Pons (tissue), 1 donor: Measurements from ENCODE around the gene NCOA6.
A peak's percentile ranks its signal among the peaks of the same experiment; 100 is the strongest.

ENCODE experiments used
- DNase-seq: peaks from one replicate; pipeline ENCODE4 v3.0.0-alpha.2; 2016; ENCODE audit warnings: low spot score

NCOA6 gene

GRCh38 chr20:34825530-34826362, at the start of gene NCOA6:
TSS of gene NCOA6 (minus strand) at chr20:34825651. CDS start at chr20:34782355, 43,296 bp downstream.
- DNase-seq = peak; percentile 76

GRCh38 chr20:34874094-34874654, 48.7 kb upstream of the NCOA6 start:
- DNase-seq = peak; percentile 94

- peak; percentile 15 for DNase-seq
These were observed 48.2 kb upstream of the NCOA6 start for GRCh38 chr20:34873583-34874093.

GRCh38 chr20:34872622-34873224, 47.3 kb upstream of the NCOA6 start, which contains the start of gene GGT7:
TSS of gene GGT7 (minus strand) at chr20:34872856. CDS start at chr20:34872815, 41 bp downstream.
- DNase-seq = peak; percentile 69

GRCh38 chr20:34871966-34872621, 46.6 kb upstream of the NCOA6 start:
- DNase-seq = peak; percentile 25

GRCh38 chr20:34871320-34871926, 46.0 kb upstream of the NCOA6 start:
- peak; percentile 29 for DNase-seq

GRCh38 chr20:34864216-34864615, 38.8 kb upstream of the NCOA6 start:
- DNase-seq = no peak

GRCh38 chr20:34863421-34863965, 38.0 kb upstream of the NCOA6 start:
- no peak for DNase-seq

GRCh38 chr20:34862724-34863123, 37.3 kb upstream of the NCOA6 start:
- DNase-seq = no peak

GRCh38 chr20:34861386-34862084, 36.1 kb upstream of the NCOA6 start:
- DNase-seq = no peak

- DNase-seq = no peak
These were observed 34.5 kb upstream of the NCOA6 start for GRCh38 chr20:34859826-34860545.

GRCh38 chr20:34859367-34859766, 33.9 kb upstream of the NCOA6 start:
- no peak for DNase-seq

GRCh38 chr20:34852298-34852697, 26.8 kb upstream of the NCOA6 start:
- no peak for DNase-seq

- DNase-seq = no peak
These were observed 25.5 kb upstream of the NCOA6 start for GRCh38 chr20:34850969-34851368.

- DNase-seq = no peak
These were observed 24.3 kb upstream of the NCOA6 start for GRCh38 chr20:34849778-34850177.

- DNase-seq = no peak
These were observed 23.1 kb upstream of the NCOA6 start for GRCh38 chr20:34848597-34848996.

- no peak for DNase-seq
These were observed 18.0 kb upstream of the NCOA6 start for GRCh38 chr20:34843421-34843820.

GRCh38 chr20:34842143-34842542, 16.7 kb upstream of the NCOA6 start:
- DNase-seq = no peak

- peak; percentile 40 for DNase-seq
These were observed 9.0 kb upstream of the NCOA6 start for GRCh38 chr20:34834459-34834893.

- DNase-seq = no peak
These were observed 6.5 kb upstream of the NCOA6 start for GRCh38 chr20:34831936-34832335.
